Peyer's patch (tissue), 4 donors: ENCODE measurements around the gene PKD2L1. TPM values are rescaled to one million over a fixed set of nuclear protein-coding genes. Genes with fewer than 3 reads are reported as not detected.

Experiments
- DNase-seq, 3 donors: peaks; one replicate each; pipeline ENCODE4 v3.0.0-alpha.2; 2017 to 2019
- H3K27ac ChIP-seq, 4 donors: fragments of 200-600 bp; sonication (generic); one replicate each; pipeline ENCODE4 v1.5.1; 2016 to 2019
- H3K27me3 ChIP-seq, 2 donors: fragments of 200-600 bp; sonication (generic); one replicate each; pipeline ENCODE4 v1.5.1; 2019
- H3K36me3 ChIP-seq, 3 donors: fragments of 200-600 bp; sonication (generic); one replicate each; pipeline ENCODE4 v1.5.1; 2016 to 2019
- H3K4me1 ChIP-seq, 4 donors: fragments of 200-600 bp; sonication (generic); one replicate each; pipeline ENCODE4 v1.5.1; 2016 to 2019
- H3K4me3 ChIP-seq, 4 donors: fragments of 200-600 bp; sonication (generic); 1 replicate in 3 of 4; 2 replicates in 1 of 4; pipeline ENCODE4 v1.5.1; 2016 to 2019; ENCODE audit warnings: mild to moderate bottlenecking in 1 of 4
- H3K9me3 ChIP-seq, 4 donors: fragments of 200-600 bp; sonication (generic); one replicate each; pipeline ENCODE4 v1.5.1; 2016 to 2019; ENCODE audit warnings: mild to moderate bottlenecking in 1 of 4
- POLR2A ChIP-seq, 2 donors: fragments of 450-650 bp; IDR thresholded peaks; one replicate each; pipeline ENCODE4 v1.5.1; 2017; ENCODE audit warnings: antibody characterized with exemption in 2 of 2, mild to moderate bottlenecking in 2 of 2, moderate library complexity in 2 of 2
- total RNA-seq, 4 donors: library from RNA; depleted of rRNA; stranded (reverse); fragments of >200 nt; gene quantifications; one replicate each; pipeline ENCODE4 v1.1.0, GENCODE V29; 2016
- TF ChIP-seq, protein P1 (sequence below), 6 experiments: fragments of 450-650 bp in 4 of 6; fragments of 200-600 bp in 2 of 6; sonication (generic) in 1 of 6; IDR thresholded peaks; one replicate each; pipeline ENCODE4 v1.5.1; 2017 to 2019; ENCODE audit warnings: antibody characterized with exemption in 6 of 6, mild to moderate bottlenecking in 3 of 6, moderate library complexity in 1 of 6

Gene PKD2L1
- total RNA-seq, 4 donors from 2014 or later: not detected

GRCh38 chr10:100325158-100325557, 4.9 kb downstream of the PKD2L1 start:
- no peak for TF ChIP-seq POLR2A (IDR thresholded peaks at IDR 0.05)
- no peak overlapping the region for H3K27ac ChIP-seq
- no peaks in the 10 kb centered on the region for H3K36me3 ChIP-seq
- no peaks in the 10 kb centered on the region for H3K9me3 ChIP-seq
- DNase-seq: no peak
- H3K27me3 ChIP-seq: no peaks in the 10 kb centered on the region
- no peaks in the 10 kb centered on the region for H3K4me1 ChIP-seq
- no peak overlapping the region for H3K4me3 ChIP-seq

- Histone ChIP-seq H3K36me3 (no peaks in the 10 kb centered on the region), H3K4me1 (no peaks in the 10 kb centered on the region), H3K4me3 (no peak overlapping the region), H3K27me3 (no peaks in the 10 kb centered on the region), H3K9me3 (no peaks in the 10 kb centered on the region), H3K27ac (no peak overlapping the region)
- TF ChIP-seq, protein P1, sequence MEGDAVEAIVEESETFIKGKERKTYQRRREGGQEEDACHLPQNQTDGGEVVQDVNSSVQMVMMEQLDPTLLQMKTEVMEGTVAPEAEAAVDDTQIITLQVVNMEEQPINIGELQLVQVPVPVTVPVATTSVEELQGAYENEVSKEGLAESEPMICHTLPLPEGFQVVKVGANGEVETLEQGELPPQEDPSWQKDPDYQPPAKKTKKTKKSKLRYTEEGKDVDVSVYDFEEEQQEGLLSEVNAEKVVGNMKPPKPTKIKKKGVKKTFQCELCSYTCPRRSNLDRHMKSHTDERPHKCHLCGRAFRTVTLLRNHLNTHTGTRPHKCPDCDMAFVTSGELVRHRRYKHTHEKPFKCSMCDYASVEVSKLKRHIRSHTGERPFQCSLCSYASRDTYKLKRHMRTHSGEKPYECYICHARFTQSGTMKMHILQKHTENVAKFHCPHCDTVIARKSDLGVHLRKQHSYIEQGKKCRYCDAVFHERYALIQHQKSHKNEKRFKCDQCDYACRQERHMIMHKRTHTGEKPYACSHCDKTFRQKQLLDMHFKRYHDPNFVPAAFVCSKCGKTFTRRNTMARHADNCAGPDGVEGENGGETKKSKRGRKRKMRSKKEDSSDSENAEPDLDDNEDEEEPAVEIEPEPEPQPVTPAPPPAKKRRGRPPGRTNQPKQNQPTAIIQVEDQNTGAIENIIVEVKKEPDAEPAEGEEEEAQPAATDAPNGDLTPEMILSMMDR (IDR thresholded peaks at IDR 0.05): no peak
- no peak for TF ChIP-seq POLR2A (IDR thresholded peaks at IDR 0.05)
- DNase-seq: no peak
These were observed 10.2 kb downstream of the PKD2L1 start for GRCh38 chr10:100319707-100320402.

DNA sequence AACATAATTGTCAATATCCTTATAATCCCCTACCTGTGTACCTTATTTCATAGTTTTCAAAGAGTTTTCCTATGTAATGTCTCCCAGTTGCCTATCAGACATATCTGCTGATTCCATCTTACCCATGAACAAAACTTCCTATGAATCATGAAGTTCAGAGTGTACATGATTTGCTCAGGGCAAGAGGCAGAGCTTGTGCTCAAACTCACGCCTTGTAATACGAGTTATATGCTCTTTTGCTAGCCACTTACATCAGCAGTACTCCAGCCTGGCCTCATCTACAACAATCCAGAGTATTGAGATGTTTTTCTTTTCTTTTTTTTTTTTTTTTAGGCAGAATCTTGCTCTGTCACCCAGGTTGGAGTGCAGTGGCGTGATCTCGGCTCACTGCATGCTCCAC, 11.8 kb downstream of the PKD2L1 start:
- TF ChIP-seq, protein P1 (IDR thresholded peaks at IDR 0.05): no peak
- TF ChIP-seq POLR2A (IDR thresholded peaks at IDR 0.05): no peak
- no peaks in the 10 kb centered on the region for H3K9me3 ChIP-seq
- H3K27ac ChIP-seq: no peak overlapping the region
- H3K36me3 ChIP-seq: no peaks in the 10 kb centered on the region
- H3K27me3 ChIP-seq: no peaks in the 10 kb centered on the region
- H3K4me1 ChIP-seq: no peaks in the 10 kb centered on the region
- H3K4me3 ChIP-seq: no peak overlapping the region
- DNase-seq: no peak

DNA sequence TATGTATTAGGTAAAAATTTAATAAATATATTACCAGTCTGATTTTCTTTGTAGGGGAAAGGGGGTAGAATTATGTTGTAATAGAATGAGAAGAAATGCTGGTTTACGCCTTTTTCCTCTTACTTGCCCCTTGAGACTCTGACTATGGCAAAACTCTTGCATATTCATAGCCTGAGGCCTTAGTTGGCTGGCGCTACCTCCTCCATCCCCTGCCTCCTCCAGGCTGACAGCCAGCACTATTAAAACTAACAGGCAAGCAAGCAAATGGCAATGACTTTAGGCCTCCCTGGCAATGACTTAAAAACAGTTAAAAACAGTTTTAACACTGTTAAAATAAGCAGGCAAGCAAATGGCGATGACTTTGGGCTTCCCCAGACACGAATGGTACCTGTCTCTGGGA, 14.4 kb downstream of the PKD2L1 start:
- no peaks in the 10 kb centered on the region for H3K27me3 ChIP-seq

DNA sequence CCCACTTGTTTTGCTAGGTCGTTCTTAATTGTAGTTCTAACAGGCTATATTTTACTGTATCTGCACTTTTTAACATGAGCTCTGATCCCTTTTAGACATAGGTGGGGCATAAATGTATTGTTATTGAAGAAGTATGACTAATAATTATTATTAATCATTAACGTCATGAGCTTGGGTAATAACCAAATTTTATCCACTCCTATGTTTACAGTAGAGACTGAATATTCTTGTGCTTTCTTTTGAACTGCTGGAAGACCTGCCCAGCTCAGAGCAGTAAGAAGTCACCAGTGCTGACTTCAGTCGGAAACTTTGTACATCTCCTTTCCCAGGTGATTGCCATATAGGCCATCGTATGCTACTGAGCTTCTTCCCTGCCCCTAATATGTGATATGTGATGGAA, 18.7 kb downstream of the PKD2L1 start:
- no peak for DNase-seq
- no peaks in the 10 kb centered on the region for H3K36me3 ChIP-seq
- no peak for TF ChIP-seq POLR2A (IDR thresholded peaks at IDR 0.05)
- TF ChIP-seq, protein P1 (IDR thresholded peaks at IDR 0.05): no peak
- H3K9me3 ChIP-seq: no peaks in the 10 kb centered on the region
- H3K4me3 ChIP-seq: no peak overlapping the region
- H3K27me3 ChIP-seq: no peaks in the 10 kb centered on the region
- H3K4me1 ChIP-seq: no peaks in the 10 kb centered on the region
- no peak overlapping the region for H3K27ac ChIP-seq

More for the DNA sequence above, 14.4 kb downstream of the PKD2L1 start:
- Histone ChIP-seq H3K4me3 (no peak overlapping the region), H3K36me3 (no peaks in the 10 kb centered on the region), H3K9me3 (no peaks in the 10 kb centered on the region), H3K4me1 (no peaks in the 10 kb centered on the region), H3K27ac (no peak overlapping the region)
- DNase-seq: no peak
- no peak for TF ChIP-seq POLR2A (IDR thresholded peaks at IDR 0.05)
- TF ChIP-seq, protein P1 (IDR thresholded peaks at IDR 0.05): no peak

GRCh38 chr10:100307684-100308083, 22.3 kb downstream of the PKD2L1 start:
- no peak for DNase-seq
- Histone ChIP-seq H3K4me3 (no peak overlapping the region), H3K4me1 (no peaks in the 10 kb centered on the region), H3K27ac (no peak overlapping the region), H3K9me3 (no peaks in the 10 kb centered on the region), H3K27me3 (no peaks in the 10 kb centered on the region), H3K36me3 (no peaks in the 10 kb centered on the region)
- TF ChIP-seq, protein P1 (IDR thresholded peaks at IDR 0.05): no peak
- no peak for TF ChIP-seq POLR2A (IDR thresholded peaks at IDR 0.05)
